ENCODE measurements around the gene RPS6KA4. TPM values are rescaled to one million over a fixed set of nuclear protein-coding genes. Genes with fewer than 3 reads are reported as not detected.
"Not testable (repeated sequence)": the region's sequence is repeated elsewhere in the genome, so short reads cannot be mapped to it uniquely, and the experiment has no call there.

The RPS6KA4 gene
- total RNA-seq = 10 to 100 TPM; 23.2 to 23.8 TPM

- peak; percentile 69 to 79 for DNase-seq (ENCODE audit: low spot score in 2 of 2)
- ATAC-seq = peak; percentile 80
- peaks cover 10 to 19% of the 10 kb centered on the region in 2 donors for H3K36me3 Mint-ChIP-seq
- peak within 1 kb of the TSS; percentile 54 to 85 for H3K27ac Mint-ChIP-seq
- no peaks in the 10 kb centered on the region for H3K9me3 Mint-ChIP-seq
Measured at GRCh38 chr11:64358907-64359711, at the start of gene RPS6KA4. Gene RPS6KA4 (plus strand): TSS chr11:64359162. CDS start chr11:64359236, 74 bp downstream.

DNA sequence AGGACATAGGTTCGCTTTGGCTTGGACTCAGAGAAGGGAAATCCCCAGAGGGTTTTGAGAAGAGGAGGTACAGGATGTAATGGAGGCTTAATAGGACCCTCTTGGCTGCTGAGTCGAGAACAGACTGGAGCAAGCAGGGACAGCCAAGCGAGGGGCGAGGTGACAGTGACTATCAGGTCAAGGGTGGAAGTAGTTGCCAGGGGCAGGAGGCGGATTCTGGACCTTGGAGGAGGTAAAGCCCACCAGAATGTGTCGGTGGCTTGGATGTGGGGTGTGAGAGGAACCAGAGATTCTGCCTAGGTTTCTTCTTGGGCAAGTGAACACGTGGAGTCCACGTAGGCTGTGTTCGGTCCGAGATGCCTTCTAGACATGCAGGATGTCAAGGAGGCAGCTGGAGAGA is 46.0 kb upstream of the RPS6KA4 start:
- peak overlapping the region; percentile 89 to 97 for H3K27ac Mint-ChIP-seq
- H3K9me3 Mint-ChIP-seq = no peaks in the 10 kb centered on the region
- ATAC-seq = no peak
- DNase-seq (ENCODE audit: low spot score in 2 of 2) = no peak
- H3K36me3 Mint-ChIP-seq = peaks cover 14 to 16% of the 10 kb centered on the region in 2 donors

DNA sequence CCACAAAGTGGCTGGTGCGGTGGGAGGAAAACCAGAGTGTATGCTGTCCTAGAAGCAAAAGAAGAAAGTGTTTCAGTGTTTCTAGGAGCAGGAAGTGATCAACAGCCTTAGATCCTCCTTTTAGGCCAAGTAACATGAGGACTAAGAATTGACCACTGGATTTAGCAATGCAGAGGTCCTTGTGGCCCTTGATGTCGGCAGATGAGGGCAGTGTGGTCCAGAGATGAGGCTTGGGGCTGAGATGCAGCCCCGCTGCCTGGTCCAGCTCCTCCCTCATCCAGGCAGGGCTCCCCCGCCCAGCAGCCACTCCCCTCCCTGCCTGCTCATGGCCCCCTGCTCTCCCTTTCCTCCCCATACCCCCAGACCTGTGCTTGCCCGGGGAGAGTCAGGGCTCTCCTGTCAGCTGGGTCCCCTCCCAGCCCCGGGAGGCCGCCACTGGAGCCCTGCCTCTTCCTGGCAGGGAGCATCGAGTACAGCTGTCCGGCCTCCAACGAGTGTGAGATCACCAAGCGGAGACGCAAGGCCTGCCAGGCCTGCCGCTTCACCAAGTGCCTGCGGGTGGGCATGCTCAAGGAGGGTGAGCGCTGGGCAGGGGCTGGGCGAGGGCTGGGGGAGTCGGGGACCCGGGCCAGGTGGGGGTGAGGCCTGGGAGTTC is 45.3 kb upstream of the RPS6KA4 start:
- ATAC-seq = no peak
- Mint-ChIP-seq H3K36me3 (peaks cover 19 to 20% of the 10 kb centered on the region in 2 donors), H3K9me3 (no peaks in the 10 kb centered on the region), H3K27ac (peak overlapping the region; percentile 89 to 97)
- no peak for DNase-seq (ENCODE audit: low spot score in 2 of 2)

DNA sequence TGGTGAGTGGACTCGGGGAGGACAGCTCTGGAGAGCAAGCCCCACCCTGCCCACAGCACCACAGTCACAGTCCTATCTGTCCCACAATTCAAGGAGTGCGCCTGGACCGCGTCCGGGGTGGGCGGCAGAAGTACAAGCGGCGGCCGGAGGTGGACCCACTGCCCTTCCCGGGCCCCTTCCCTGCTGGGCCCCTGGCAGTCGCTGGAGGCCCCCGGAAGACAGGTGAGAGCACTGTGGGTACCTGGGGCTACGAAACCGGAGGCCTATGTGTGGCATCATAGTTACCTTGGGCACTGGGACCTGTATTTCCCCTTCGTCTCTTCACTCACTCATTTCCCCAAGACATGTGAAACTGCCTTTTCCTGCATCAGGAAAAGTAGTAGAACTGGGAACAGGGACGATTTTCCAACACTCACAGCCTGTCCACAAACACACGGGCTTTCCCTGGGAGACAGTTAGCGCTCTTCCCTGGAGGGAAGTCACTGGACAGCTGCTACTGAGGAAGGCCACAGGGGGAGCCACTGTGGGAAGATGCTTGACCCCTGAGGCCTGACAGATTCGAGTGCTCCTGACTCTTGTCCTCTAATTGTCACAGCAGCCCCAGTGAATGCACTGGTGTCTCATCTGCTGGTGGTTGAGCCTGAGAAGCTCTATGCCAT is 44.7 kb upstream of the RPS6KA4 start:
- ATAC-seq = no peak
- peak overlapping the region; percentile 62 to 84 for H3K27ac Mint-ChIP-seq
- peaks cover 19 to 24% of the 10 kb centered on the region in 2 donors for H3K36me3 Mint-ChIP-seq
- DNase-seq (ENCODE audit: low spot score in 2 of 2) = no peak
- no peaks in the 10 kb centered on the region for H3K9me3 Mint-ChIP-seq

DNA sequence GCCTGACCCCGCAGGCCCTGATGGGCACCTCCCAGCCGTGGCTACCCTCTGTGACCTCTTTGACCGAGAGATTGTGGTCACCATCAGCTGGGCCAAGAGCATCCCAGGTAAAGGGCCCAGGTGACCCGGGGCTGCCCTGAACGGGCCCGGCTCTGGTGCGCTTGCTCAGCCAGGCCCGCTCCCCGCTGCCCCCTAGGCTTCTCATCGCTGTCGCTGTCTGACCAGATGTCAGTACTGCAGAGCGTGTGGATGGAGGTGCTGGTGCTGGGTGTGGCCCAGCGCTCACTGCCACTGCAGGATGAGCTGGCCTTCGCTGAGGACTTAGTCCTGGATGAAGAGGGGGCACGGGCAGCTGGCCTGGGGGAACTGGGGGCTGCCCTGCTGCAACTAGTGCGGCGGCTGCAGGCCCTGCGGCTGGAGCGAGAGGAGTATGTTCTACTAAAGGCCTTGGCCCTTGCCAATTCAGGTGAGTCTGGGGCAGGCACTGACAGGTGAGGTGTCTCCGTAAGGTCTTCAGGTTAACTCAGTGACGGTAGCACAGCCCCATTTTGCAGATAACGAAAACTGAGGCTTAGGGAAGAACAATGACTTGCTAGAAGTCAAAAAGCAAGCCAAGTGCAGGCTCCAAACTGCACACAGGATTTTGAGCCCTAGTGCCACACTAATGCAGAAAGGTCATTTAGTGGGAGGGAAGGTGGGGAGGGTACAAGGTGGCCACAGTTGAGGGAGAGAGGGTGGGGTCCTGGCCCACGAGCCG is 44.0 kb upstream of the RPS6KA4 start:
- Mint-ChIP-seq H3K9me3 (no peaks in the 10 kb centered on the region), H3K36me3 (peaks cover 19 to 27% of the 10 kb centered on the region in 2 donors), H3K27ac (peak overlapping the region in 1 of 2 donors; percentile 62)
- no peak for ATAC-seq
- DNase-seq (ENCODE audit: low spot score in 2 of 2) = no peak

DNA sequence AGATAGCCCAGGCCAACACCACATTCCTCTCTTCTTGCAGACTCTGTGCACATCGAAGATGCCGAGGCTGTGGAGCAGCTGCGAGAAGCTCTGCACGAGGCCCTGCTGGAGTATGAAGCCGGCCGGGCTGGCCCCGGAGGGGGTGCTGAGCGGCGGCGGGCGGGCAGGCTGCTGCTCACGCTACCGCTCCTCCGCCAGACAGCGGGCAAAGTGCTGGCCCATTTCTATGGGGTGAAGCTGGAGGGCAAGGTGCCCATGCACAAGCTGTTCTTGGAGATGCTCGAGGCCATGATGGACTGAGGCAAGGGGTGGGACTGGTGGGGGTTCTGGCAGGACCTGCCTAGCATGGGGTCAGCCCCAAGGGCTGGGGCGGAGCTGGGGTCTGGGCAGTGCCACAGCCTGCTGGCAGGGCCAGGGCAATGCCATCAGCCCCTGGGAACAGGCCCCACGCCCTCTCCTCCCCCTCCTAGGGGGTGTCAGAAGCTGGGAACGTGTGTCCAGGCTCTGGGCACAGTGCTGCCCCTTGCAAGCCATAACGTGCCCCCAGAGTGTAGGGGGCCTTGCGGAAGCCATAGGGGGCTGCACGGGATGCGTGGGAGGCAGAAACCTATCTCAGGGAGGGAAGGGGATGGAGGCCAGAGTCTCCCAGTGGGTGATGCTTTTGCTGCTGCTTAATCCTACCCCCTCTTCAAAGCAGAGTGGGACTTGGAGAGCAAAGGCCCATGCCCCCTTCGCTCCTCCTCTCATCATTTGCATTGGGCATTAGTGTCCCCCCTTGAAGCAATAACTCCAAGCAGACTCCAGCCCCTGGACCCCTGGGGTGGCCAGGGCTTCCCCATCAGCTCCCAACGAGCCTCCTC is 43.1 kb upstream of the RPS6KA4 start:
- H3K27ac Mint-ChIP-seq = peak overlapping the region; percentile 99
- ATAC-seq; H3K9me3 Mint-ChIP-seq; DNase-seq (ENCODE audit: low spot score in 2 of 2): not testable (repeated sequence)
- peaks cover 25 to 27% of the 10 kb centered on the region in 2 donors for H3K36me3 Mint-ChIP-seq

GRCh38 chr11:64316672-64317324 is 42.2 kb upstream of the RPS6KA4 start:
- ATAC-seq (peak; percentile 10 to 17), DNase-seq (ENCODE audit: low spot score in 2 of 2) (no peak)
- Mint-ChIP-seq H3K9me3 (no peaks in the 10 kb centered on the region), H3K36me3 (peaks cover 27 to 28% of the 10 kb centered on the region in 2 donors), H3K27ac (peak overlapping the region; percentile 99)

DNA sequence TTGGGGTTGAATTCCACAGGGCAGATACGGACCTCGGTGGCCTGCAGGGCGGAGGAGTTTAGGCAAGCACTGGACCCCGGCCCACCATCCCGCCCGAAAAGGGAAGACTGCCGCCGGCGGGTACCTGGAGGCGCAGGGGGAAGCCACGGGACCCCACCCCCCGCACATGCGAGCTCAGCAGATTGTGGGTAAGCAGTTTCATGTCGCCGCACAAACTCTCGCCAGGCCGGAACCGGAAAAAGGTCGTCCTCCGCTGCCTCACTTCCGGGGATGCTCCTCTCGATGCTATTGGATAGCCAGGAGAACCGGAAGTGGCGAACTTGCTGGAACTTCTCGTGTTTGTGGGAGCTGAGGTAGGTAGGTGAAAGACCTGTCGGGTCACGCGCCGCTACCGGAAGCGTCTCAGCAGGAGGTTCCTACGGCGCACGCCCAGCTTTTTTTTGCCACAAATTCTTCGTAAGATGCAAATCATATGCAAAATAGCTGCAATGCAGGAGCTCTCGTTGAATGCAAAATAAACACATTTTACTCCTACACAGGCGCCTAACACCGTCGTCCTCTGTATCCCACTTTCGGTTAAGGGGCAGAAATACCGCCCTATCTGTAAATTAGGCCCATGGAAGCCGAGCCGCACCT is 41.5 kb upstream of the RPS6KA4 start, which contains the start of gene TRMT112:
Gene TRMT112 (minus strand): TSS at position 235 of the 636 bp plus-strand sequence. CDS start 33 bp downstream, at position 202.
- H3K36me3 Mint-ChIP-seq = peaks cover 27 to 28% of the 10 kb centered on the region in 2 donors
- no peaks in the 10 kb centered on the region for H3K9me3 Mint-ChIP-seq
- DNase-seq (ENCODE audit: low spot score in 2 of 2) = peak; percentile 91 to 98
- H3K27ac Mint-ChIP-seq = peak within 1 kb of the TSS; percentile 99
- ATAC-seq = peak; percentile 84 to 85

DNA sequence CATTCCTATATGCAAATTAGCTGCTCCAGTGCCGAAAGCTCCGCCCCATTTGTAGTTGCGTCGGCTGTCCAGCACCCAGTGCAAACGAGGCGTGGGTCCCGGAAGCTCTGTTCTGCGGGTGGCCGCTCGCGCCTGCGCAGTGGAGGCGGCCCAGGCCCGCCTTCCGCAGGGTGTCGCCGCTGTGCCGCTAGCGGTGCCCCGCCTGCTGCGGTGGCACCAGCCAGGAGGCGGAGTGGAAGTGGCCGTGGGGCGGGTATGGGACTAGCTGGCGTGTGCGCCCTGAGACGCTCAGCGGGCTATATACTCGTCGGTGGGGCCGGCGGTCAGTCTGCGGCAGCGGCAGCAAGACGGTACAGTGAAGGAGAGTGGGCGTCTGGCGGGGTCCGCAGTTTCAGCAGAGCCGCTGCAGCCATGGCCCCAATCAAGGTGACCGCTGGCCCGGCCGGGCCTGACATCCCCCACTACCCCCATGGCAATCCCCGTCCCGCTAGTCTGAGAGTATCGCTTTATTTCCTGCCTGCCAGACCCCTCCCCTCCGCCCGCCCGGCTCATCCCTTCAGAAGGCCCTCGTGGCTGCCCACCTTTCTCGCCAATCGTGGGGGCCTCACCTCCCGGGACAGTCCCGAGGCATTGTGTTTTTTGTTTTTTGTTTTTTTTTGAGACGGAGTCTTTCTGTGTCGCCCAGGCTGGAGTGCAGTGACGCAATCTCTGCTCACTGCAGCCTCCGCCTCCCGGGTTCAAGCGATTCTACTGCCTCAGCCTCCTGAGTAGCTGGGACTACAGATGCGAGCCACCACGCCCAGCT is 40.8 kb upstream of the RPS6KA4 start, which contains the start of gene PRDX5:
Gene PRDX5 (plus strand): TSS at position 161 of the 805 bp plus-strand sequence. CDS start 95 bp downstream, at position 256.
- ATAC-seq = peak; percentile 76 to 87

GRCh38 chr11:64318766-64319761 is 39.9 kb upstream of the RPS6KA4 start:
- H3K9me3 Mint-ChIP-seq = no peaks in the 10 kb centered on the region
- peak overlapping the region; percentile 99 for H3K27ac Mint-ChIP-seq
- ATAC-seq (no peak), DNase-seq (ENCODE audit: low spot score in 2 of 2) (no peak)
- H3K36me3 Mint-ChIP-seq = peaks cover 27 to 28% of the 10 kb centered on the region in 2 donors

More for the DNA sequence above, 40.8 kb upstream of the RPS6KA4 start, which contains the start of gene PRDX5:
- DNase-seq (ENCODE audit: low spot score in 2 of 2) = peak; percentile 94 to 98
- no peaks in the 10 kb centered on the region for H3K9me3 Mint-ChIP-seq
- peak within 1 kb of the TSS; percentile 99 for H3K27ac Mint-ChIP-seq
- peaks cover 27 to 28% of the 10 kb centered on the region in 2 donors for H3K36me3 Mint-ChIP-seq

DNA sequence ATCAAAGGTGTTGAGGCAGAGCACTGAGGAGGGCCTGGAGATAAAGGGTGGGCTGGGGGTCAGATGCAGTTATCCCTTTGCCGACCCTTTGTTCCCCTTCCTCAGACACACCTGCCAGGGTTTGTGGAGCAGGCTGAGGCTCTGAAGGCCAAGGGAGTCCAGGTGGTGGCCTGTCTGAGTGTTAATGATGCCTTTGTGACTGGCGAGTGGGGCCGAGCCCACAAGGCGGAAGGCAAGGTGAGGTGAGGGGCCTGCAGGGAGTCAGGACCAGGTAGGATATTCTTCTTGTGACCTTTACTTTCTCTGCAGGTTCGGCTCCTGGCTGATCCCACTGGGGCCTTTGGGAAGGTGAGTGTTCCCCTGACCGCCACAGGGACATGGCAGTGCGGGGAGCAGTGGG is 38.4 kb upstream of the RPS6KA4 start:
- peaks cover 27 to 28% of the 10 kb centered on the region in 2 donors for H3K36me3 Mint-ChIP-seq
- peak overlapping the region; percentile 27 to 93 for H3K27ac Mint-ChIP-seq
- DNase-seq (ENCODE audit: low spot score in 2 of 2) (no peak), ATAC-seq (no peak)
- H3K9me3 Mint-ChIP-seq = no peaks in the 10 kb centered on the region

- ATAC-seq = no peak
- DNase-seq (ENCODE audit: low spot score in 2 of 2) = no peak
- peaks cover 27 to 28% of the 10 kb centered on the region in 2 donors for H3K36me3 Mint-ChIP-seq
- H3K27ac Mint-ChIP-seq = peak overlapping the region; percentile 27 to 93
- no peaks in the 10 kb centered on the region for H3K9me3 Mint-ChIP-seq
Measured at GRCh38 chr11:64321026-64321425, 37.9 kb upstream of the RPS6KA4 start.

DNA sequence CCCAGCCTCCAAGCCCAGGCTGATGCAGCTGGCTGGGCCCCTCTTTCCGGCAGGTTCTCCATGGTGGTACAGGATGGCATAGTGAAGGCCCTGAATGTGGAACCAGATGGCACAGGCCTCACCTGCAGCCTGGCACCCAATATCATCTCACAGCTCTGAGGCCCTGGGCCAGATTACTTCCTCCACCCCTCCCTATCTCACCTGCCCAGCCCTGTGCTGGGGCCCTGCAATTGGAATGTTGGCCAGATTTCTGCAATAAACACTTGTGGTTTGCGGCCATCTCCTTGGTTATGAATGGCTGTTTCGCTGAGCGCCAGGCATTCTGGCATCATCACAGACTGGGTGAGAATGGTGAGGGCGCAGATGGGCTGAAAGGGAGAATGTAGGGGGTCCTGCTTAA is 37.4 kb upstream of the RPS6KA4 start:
- Mint-ChIP-seq H3K36me3 (peaks cover 24 to 25% of the 10 kb centered on the region in 2 donors), H3K9me3 (no peaks in the 10 kb centered on the region), H3K27ac (no peak overlapping the region)
- ATAC-seq = no peak
- no peak for DNase-seq (ENCODE audit: low spot score in 2 of 2)

Measured in activated naive CD4-positive, alpha-beta T cell treated with anti-CD3 and anti-CD28 coated beads, Interleukin-2, amount 50 U/mL, for 72 hours (primary cell).